GM19023 (cell line): ENCODE data around the gene FNBP1L.

Experiments used
- ATAC-seq: cut with Tn5 transposase; IDR thresholded peaks from one replicate; pipeline ENCODE4 v1.9.1; 2021; ENCODE audit warnings: mild to moderate bottlenecking, moderate library complexity; ENCODE audit not compliant: unreplicated experiment

The FNBP1L gene

DNA sequence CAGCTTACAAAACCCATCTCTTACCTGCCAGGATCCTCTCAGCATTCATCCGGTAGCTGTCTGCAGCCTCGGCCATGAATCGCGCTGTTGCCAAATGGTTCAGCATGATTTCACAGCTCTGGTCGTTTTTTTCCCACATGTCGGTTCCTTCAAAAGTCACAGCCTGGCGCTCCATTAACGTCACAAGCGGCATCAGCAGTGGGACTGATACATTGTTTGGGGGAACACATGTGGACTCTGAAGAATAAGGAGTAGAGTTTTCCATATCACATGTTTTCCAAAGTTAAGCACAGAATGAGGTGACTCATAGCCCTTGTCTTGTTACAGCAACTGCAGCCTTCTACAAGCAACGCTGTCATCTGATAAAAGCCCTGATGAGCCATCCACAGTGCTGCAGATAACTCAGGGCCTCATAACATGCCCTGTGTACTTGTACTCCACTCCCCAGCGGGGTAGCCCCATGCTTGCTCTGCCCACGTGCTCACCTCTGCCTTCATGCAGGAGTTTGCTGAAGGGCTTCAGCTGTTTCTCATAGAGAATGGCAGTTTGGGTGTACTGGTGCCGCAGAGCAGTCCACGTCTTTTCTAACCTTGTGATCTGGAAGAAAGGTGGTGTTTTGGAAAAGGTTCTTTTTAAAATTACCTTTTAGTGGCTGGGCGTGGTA, 119.5 kb downstream of the FNBP1L start:
- no peak for ATAC-seq

DNA sequence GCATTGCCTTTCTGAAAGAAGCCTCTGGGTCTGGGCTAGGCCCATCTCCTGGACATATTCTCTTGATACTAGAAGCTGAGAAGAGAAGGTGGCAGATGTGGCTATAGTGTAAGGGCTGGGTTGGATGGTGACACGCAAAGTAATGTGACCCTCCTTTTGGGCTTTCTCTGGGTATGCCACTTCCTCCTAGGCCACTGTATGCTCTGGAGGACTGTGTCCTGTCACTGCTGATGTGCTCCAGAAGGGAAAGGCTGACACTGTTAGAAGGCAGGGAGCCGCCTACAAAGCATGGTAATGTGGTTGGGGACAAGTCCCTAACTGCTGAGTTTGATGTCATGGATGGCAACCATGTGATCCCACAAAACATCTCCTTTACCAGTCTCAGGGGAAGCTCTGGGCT, 121.6 kb downstream of the FNBP1L start:
- no peak for ATAC-seq

DNA sequence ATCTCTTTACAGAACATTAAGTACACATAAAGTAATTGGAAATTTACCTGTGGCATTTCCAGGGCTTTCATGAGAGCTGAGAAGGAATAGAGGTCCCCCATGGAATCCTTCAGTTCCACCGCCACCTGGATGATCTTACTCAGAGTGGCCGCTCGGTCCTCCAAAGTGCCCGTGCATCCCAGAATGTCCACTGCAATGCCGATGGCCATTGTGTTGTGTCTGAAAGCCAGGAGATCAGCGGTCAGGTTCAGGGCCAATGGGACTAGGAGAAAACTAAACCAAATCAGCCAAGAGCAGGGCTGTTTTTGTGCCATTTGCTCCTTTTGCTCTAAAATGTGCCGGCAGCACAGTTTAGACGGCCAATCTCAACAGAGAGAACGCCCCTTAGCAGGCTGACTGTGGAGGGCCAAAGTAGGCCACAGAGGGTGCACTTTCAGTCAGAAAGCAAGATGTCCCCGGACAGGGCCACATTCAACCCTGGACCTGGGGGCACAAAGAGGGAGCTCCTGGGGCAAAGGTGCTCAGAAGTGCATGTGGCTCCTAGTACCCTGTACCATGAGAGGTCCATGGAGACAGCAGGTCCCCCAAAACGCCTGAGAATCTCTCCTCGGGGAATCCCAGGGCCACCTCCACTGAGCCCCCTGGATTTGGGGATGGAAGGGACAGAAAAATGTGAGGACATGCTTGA, 123.8 kb downstream of the FNBP1L start:
- no peak for ATAC-seq

DNA sequence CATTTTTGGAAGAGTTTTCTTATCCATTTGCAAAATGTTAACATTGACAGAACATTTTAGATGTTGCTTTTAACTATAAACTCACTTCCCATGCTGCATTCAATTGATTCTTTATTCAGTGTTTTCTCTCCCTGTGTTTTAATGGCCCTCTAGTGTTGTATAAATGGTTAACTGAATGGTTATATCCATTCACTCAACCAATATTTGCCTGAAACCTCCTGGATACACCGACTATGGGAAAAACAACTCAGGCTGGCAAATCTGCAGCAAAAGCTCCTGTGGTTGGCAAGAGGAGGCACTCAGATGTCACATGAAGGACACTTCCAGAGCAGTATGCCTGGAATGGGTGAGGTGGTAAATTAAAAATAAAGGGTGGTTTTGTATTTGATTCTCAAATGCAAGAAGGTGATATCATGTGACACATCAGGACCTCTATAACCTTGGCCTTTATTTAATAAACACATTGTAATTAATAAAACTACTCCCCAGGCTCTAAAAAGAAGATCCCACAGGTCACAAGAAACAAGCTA, 126.1 kb downstream of the FNBP1L start:
- no peak for ATAC-seq

DNA sequence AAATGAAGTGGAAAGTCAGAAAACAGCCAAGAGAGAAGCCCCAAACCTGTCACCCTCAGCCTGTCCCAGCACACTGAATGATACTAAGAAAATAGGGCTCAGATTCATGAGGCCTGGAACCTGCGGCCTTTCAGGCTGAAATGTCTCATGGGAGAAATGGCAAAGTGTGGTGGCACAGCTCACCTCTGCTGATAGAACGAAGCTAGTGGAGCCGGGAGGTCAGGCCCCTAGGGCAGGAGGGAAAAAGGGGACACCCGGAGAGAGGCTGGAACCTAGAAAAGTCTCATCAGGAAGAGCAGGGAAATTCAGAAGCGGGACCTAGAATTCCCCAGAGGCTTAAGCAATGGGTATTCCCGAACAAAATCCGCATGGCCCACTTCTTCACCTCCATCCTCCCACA, 126.6 kb downstream of the FNBP1L start:
- no peak for ATAC-seq

DNA sequence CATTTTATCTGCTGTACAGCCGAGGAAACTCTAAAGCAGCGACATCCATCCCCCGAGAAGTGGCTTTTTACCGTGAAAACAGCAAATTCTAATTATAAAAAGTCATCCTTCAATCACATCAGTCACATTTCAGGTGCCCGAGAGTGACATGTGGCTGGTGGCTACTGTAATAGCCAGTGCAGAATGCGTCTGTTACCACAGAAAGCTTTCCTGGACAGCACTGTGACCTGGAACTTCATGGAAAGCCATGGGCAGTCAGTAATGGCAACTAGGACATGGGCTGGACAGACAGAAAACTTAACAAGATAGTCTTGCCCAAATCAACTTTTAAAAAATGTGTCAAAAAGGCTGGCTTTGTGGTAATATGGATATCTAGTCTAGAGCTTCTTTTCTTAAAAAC, 127.1 kb downstream of the FNBP1L start:
- no peak for ATAC-seq

DNA sequence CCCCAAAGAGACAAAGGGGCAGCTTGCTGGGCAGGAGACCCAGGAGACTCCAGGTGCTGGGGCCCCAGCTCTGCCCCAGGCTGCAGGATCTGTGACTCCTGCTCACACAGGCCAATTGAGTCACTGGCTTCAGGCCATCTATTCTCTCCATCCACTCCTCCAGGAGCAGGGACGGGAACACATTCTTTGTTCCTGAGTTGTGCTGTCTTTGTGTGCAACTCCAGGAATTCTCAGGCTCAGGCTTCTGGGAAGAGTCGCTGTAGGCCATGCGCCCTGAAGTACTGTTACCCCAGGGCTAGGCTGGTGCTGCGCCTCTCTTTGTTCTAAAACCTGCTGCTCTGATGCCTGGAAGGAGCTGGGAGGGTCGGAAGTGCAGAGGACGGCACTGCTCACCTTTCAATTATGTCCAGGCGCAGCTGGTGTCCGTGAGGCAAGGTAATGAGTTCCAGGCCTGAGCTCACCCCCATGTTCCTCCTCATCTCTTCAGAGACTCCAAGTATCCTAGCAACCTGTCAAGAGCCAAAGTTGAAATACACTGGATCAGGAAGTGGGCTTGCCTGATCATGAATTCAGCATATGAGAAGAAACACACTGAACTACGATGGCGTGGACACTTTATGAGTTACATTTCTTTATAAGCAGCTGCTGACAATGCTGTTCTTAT, 127.8 kb downstream of the FNBP1L start:
- no peak for ATAC-seq

DNA sequence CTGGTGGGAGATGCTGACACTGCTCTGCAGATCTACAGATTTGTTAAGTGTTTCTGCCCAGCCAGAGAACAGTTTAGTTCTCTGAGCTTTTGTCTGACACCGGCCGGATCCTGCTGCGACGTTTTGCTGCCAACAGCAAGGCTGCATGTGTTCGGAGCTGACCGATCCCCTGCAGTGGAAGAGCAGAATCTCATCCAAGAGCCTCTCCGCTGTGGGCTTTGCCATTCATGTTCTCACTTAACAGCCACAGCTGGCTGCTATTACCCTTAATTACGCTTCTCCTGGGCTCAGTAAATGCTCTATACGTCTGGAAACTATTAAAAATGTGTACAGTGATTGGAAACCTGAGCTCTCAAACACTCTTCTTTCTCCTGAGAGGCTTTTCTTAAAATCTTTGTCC, 128.4 kb downstream of the FNBP1L start:
- ATAC-seq: no peak

DNA sequence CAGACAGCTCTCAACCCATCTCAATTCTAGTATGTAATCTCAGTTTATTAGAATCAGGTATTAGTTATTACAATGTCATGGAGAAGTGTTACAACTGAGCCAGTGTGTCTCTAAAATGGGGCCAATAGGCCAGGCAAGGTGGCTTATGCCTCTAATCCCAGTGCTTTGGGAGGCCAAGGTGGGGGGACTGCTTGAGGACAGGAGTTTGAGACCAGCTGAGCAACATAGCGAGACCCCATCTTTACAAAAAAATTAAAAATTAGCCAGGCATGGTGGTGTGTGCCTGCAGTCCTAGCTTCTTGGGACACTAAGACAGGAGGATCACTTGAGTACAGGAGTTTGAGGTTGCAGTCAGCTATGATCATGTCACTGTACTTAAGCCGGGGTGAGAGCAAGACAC, 128.8 kb downstream of the FNBP1L start:
- no peak for ATAC-seq

DNA sequence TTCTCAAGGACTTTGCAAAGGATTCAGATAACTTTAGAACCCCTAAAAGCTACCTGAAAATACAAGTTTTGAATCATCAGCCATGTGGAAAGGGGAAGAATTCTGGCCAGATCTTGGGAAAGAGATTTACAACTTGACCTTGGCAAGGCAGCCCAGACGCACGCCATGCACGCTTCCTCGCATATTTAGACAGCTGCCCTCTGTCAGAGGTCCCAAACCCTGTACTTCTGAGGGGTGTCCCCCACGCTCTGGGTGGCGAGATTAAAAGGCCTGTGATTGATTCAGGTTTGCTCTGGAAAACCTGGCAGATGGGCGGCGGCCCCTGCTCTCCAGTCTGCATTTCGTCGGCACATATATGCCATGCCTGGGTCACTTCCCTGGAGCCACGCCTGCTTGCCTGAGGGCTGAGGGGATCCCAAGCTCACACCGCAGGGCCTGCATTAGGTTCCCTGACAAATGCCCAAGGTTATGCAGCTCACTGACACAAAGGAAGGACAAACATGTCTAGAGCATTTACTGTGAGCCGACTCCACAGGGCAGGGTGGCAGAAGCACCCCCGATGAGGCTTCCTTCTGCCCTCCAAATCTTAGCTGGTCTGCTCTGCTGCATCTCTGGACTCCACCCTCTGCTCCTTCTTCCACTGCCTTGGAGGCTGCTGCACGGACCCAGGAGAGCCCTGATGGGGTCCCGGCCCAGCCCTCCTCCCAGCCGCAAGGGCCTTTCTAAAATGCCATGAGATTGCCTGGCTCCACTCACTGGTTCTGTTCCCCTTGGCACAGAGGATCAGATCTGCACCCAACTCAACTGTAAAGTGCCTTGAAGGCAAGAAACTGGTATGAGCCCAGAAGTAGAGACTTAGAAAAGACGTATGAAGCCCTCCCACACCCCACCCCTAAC, 129.9 kb downstream of the FNBP1L start:
- ATAC-seq: no peak

DNA sequence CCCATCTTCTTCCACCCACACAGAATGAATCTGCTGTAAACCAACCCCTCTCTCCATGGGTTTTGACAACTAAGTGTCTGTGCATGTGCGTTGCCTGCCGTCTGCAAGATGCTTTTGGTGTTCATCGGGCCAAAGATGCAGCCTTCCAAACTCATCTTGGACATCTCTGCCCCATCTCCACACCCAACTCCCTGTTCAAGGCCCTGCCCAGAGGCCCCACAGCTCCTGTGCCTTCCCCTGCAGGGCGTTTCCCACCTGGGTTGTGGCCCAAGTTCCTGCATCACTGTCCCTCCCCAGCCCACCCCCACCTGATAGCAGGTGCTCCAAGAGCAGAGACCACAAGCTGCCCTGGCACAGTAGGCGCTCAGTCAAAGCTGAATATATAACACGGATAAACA, 130.5 kb downstream of the FNBP1L start:
- ATAC-seq: no peak

DNA sequence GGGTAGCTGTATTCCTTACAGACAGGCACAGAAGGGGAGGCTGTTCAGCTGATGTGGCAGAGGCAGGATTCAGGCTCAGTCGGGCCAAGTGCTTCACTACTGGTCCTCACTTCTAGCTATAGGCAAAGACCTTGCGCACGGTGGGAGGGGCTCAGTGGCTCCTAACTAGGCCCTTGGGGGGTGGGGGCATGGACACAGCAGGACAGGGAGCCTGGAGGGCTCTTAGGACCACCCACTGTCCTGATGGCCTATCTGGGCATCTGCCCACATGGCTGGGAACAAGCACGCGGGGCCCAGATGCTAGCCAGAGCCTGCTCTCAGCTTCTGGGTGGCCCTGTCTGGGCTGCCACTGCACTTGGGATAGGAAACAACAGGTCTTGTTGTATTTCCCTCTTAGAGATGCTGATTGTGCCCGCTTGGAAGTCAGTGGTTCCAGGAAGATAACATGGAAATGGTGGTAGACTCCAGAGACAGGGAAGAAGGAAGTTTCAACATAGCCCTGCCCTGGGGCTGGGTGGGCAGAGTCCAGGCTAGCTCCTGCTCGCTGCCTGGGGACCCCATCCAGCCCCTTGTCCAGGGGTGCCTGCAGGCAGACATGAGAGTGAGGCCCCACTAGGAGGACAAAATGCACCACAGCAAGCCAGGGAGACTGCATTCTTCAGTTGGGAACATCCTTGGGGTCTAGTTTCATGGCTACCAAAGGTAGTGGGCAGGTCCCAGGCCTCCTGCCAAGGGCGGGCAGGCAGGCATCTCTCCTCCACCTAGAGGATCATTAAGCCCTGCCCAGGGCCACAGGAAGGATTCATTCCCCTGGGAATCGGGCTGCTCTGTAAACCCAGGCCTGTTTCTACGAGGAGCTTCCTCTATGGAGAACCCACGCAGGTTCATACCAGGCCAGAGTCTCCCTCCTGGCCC, 131.2 kb downstream of the FNBP1L start:
- no peak for ATAC-seq

DNA sequence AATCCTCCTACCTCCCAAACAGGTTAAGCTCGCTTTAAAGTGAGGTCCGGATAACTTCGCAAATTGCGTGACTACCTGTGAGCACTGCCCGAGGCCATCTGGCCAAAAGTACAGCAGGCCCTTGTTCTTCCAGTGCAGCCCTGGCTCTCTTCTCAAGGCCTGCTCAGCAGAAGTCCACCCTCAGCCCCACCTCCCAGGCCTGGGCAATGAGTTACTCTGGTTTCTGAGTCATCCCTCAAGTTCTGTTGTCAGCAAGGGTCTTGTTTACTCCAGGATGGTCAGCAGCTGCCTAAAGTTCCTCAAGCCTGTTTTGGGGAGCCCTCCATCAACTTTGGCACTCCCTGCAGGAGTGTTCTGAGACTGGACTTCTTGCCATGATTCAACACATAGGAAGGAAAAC, 132.0 kb downstream of the FNBP1L start:
- ATAC-seq: no peak

DNA sequence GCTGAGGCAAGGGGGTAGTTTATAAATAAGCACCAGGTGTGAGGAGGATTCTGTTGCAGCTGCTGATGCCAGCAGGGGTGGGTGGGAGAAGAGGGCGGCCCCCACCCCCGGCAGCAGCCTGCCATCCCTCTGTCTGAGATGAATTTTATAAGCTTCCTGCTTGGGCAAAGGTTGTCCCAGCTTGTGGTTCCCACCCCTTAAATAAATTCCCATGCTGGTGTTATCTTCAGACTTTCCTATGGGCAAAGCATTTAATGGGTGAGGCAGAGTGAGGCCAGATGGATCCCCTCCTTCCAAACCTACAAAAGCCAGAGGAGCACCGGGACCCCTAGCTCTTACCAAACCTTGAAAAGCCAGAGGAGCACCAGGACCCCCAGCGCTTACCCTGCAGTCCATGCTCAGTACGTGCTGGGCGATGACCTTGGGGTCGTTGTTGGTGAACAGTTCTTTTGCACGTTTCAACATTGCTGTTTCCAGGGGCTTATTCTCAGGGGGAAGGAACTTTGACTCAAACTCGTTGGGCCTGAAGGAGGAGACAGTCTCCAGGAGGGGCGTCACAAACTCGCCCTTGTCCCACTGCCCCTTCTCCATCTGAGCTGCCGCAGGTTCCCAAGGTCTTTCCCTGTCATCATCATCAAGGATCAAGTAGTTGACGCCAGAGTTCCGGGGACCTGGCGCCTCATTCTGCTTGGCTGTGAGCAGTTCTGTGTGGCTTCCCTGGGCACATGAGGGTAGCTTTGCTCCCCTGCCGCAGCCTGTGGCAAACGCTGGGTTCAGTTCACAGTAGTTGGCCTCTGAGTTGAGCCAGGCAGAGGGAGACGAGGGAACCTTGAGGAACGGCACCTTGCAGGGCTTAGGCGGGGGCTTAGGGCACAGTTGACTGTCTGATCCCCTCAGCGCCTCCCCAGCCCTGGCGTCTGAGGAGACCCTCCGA, 134.3 kb downstream of the FNBP1L start:
- no peak for ATAC-seq

DNA sequence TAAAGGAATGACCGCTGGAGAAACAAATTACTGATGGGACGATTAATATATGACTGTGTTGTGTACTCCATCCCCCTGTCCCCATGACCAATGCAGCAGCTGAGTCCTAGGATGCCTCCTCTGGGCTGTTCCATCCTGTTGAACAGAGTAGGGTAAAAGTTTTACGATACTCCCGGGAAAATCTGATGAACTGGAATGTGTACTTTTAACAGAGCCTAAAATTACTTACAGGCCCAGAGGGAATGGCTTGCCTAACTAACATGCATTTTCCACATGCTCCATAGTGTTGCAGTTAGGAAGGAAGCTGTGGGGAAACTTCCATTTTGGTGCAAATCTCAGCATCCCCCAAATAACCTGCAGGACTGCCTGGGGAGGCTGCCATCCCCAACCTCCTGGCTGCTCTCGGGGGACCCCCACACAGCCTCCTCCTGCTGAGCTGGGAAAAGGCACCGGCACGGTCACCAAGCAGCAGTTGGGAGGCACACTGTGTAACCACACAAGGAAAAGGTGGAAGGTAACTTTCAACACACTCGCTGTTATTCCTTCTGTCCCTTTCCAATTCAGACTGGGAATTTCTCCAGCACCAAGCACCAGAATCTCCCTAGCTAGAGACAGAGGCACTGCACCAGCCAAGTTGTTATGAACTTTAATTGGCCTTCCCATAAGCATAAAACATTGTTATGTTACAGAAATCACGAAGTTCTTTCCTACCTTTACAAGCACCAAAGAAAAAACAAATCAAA, 136.5 kb downstream of the FNBP1L start:
- ATAC-seq: no peak

DNA sequence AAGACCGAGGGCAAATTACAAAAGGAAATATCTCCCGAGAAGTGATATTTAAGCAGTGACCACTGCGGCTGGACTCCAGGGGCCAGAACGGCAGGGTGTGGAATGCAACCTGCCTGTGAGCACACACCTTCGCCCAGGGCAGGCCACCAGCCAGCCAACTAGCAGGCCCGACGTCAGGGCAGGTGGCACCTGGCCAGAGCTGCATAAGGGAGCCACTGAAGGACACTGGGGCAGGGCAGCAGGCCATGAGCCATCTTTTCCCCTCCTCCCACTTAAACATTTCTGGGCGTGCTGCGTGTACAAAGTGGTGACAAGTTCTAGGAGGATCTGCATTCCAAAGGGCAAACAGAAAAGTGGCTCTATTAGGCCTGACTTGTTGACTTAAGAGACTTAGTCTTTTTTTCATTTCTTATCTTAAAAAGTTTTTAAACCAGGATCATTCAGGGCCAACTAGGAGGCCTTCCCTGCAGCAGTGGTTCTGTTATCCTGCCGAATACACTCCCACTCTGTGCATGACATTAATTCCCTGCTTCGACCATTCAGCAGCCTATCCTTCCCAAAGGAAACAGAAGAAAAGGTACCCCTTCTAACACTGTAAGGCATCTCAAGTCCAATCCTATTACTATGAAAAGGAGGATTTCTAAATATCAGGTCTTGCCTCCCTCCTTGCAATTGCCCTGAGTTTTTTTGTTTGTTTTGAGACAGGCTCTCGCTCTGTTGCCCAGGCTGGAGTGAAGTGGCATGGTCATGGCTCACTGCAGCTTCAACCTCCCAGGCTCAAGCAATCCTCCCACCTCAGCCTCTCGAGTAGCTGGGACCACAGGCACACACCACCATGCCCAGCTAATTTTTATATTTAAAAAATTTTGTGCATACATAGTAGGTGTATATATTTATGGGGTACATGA, 137.4 kb downstream of the FNBP1L start:
- no peak for ATAC-seq

DNA sequence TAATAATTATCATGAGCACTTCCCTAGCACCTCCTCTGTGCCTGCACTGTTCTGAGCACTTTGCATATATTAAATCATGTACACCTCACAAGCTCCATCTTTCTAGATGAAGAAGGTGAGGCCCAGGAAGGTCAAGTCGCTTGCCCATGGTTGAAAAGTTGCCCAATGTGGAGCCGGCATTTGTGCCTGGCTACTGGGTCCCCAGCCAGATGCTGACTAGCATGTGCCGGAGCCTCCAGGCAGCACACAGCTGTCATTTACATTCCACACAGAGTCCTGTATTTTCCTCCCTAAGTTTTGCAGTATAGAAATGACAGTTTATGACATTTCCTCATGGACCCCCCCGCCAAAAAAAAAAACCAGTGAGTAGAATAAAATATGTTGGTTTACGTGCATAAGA, 139.4 kb downstream of the FNBP1L start:
- no peak for ATAC-seq
